Skeletal muscle cell (primary cell): ENCODE results near the gene CHMP2B.
"Not testable (repeated sequence)": the region's sequence is repeated elsewhere in the genome, so short reads cannot be mapped to it uniquely, and the experiment has no call there.

Experiments
- DNase-seq: peaks from one replicate; pipeline ENCODE4 v3.0.0-alpha.2; 2010; ENCODE audit warnings: low read depth
- H3K4me3 ChIP-seq: 2 replicates; pipeline ENCODE4 v1.5.1; 2011; ENCODE audit warnings: low read depth, mild to moderate bottlenecking, control low read depth, low read length, moderate library complexity

The CHMP2B gene

DNA sequence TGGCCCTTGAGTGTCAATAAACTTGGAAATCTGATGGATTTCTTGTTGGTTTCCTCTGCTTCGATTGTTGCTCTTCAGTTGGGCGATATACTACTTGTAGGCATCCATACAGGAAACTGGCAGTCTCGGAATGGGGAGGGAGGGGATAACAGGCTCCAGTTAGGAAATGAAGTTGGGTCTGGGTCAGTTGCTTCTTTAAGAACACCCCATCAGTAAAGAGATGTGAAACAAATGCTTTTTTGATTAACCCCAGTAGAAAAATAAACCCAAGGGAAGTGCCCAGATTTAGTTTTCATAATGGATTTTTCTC, 681 bp downstream of the CHMP2B start:
- peak overlapping the region; percentile 99 for H3K4me3 ChIP-seq
- DNase-seq: no peak

DNA sequence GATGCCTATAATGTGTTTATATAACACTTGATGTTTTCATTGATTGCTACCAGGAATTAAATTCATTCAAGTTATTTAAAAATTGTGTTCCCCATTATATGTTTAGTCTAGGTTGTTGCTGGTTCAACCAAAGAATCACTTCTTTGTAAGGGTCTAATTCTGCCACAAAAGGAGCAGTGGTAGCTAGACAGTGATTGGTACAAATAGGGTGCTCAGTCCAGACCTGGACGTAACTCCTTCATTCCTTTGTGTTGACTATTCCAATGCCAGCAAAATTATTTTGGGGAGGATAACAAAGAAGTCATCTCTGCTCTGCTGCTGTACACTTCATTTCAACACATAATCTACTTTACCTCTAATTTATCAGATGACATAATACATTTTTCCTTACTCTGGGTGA, 1.2 kb downstream of the CHMP2B start:
- peak overlapping the region; percentile 99 for H3K4me3 ChIP-seq
- no peak for DNase-seq

DNA sequence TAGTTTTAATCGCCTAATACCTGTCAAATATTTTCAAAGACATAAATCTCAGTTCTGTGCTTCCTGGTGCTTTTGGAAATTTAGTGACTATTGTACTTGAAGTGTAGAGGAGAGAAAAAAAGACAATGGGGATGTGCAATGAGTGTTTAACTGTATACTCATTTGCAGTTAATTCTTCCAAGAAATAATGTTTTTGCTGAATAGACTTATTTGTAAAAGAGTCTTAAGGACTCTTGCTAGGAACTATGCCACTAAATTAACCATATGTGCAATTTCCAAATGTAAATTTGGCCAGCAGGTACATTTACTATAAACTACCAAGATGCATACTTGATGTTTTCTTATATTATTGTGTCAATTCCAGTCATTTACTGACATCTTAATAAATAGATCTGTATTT, 2.0 kb downstream of the CHMP2B start:
- no peak overlapping the region for H3K4me3 ChIP-seq
- DNase-seq: no peak

DNA sequence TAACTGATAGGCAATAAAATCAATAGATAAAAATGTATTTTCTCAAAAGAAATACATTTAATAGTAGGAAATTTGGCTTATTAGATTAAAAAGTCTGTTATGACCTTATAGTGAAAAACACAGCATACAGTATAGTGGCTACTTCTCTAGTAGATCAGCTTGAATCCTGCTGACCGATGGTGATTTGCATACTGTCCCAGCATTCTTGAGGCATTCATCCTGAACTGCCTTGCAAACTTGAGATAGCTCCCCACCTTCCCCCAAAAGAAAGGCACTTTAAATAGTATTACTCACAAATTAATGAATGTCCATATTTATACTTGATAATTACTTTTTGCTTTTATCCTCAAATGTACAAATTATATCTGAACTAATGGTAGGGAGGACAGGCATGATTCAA, 6.7 kb downstream of the CHMP2B start:
- no peak overlapping the region for H3K4me3 ChIP-seq
- no peak for DNase-seq

DNA sequence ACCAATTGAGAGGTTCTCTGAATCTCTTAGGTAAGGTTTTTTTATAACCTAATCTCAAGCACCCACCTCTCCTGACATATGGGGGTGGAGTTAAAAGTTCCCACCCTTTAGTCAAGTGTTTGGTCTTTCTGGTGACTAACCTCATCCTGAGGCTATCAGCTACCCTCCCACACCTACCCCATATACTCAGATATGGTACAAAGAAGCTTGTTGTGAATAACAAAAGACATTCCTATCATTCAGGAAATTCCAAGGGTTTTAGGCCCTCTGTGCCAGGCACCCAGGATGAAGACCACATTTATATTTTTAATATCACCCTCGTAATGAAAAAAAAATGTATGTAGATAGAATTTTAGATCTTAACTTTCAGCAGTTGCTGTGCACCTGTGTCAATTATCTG, 9.0 kb downstream of the CHMP2B start:
- DNase-seq: no peak
- no peak overlapping the region for H3K4me3 ChIP-seq

DNA sequence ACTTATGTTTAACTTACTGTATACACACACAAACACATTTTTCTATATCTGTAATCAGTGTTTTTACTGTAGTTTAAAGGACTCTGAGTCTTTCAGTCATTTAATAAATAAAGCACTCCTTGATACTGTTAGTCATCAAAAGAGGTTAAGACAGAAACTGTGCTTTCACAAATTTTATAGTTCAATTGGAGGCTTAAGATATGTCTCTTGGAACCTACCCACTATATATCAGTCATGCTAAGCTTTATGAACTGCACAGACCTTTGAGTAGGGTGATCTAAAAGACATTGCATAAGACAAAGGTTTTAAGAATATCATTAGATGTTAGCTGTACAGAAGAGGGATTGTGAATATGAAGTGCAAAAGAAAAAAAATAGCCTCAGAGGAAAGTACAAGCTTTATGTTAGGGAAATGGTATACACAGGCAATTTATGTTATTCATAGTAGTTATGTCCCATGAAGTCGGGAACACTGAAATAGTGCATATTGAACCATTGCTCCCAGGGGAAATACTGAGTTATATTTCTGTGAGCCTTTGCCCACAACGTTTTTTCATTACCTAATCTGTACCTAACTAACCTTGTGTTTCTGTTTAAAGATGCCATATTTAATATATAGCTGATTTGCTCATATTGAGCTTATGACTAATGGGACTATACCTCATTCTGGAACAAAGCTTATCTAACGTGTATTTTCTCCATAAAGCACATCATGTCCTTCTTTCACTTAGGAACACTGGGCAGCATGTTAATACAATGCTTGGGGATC, 19.7 kb downstream of the CHMP2B start:
- H3K4me3 ChIP-seq: no peak overlapping the region
- no peak for DNase-seq

DNA sequence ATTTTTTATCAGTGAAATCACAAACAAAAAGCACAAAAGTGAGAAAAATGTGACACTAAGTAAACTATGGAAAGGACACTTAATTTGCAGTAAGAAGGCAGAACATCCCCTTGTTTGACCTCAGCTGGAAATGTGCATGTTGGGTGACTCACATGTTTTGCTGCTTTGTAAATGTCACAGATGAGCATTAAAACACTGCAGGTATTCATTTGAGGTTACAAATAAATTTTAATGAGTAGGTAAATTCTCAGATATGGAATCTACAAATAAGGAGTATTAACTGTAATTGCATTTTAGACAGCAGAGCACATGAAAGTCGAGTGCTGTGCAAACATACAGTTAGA, 20.3 kb downstream of the CHMP2B start:
- no peak overlapping the region for H3K4me3 ChIP-seq
- no peak for DNase-seq

DNA sequence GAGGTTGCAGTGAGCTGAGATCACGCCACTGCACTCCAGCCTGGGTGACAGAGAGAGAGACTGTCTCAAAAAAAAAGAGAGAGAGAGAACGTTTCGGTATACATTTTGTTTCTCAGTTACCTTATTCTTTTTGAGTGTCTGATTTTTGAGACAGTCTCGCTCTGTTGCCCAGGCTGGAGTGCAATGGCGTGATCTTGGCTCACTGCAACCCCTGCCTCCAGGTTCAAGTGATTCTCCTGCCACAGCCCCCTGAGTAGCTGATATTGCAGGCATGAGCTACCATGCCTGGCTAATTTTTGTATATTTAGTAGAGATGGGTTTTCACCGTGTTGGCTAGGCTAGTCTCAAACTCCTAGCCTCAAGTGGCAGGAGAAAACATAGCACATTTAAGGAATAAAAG, 21.1 kb downstream of the CHMP2B start:
- DNase-seq: not testable (repeated sequence)

DNA sequence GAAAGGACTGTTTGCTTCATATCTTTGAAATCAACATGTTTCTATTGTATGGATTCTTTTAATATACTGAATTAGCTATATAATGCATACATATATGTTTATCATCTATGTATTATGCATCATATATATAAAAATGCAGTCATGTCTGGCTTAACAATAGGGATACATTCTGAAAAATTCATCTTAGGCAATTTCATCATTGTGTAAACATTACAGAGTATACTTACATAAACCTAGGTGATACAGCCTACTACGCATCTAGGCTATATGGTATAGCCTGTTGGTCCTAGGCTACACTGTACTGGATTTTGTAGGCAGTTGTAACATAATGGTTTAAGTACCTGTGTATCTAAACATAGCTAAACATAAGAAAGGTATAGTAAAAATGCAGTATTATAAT, 21.7 kb downstream of the CHMP2B start:
- DNase-seq: no peak
- H3K4me3 ChIP-seq: no peak overlapping the region

More for the DNA sequence above, 21.1 kb downstream of the CHMP2B start:
- not testable (repeated sequence) for H3K4me3 ChIP-seq

DNA sequence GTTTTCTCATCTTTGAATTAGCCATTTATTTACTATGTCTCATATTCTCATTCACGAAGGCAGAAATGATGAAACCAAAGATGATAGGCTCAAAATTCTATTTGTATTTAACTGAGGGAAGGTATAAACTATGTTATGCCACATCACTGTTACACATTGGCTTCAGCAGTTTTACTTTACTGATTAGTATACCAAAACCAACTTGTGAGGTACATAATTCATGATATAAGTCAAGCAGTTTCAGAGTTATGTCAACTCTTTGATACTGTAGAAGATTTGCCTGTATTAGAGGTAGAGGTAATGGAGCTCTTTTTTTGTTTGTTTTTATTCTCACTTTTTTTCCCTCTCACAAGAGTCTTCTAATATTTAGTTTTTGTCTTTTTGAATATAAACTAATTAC, 22.9 kb downstream of the CHMP2B start:
- DNase-seq: no peak
- H3K4me3 ChIP-seq: no peak overlapping the region

DNA sequence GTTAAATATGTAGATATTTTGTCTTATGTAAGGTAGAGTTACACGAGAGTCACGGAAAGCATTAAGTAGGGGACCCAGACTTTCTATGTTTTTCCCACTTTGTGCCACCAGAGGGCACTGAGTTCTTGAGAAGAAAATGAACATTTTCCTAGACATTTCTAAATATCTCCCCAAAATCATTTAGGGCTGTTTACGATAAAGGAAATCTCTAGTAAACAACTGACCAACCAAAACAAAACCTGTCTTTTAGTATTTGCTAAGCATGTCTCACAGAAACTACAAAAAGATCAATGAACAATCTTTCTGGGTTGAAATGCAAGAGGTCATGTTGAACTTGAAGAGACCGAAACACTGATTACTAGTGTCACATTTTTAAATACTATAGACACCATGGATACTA, 33.2 kb downstream of the CHMP2B start:
- H3K4me3 ChIP-seq: no peak overlapping the region
- DNase-seq: no peak

DNA sequence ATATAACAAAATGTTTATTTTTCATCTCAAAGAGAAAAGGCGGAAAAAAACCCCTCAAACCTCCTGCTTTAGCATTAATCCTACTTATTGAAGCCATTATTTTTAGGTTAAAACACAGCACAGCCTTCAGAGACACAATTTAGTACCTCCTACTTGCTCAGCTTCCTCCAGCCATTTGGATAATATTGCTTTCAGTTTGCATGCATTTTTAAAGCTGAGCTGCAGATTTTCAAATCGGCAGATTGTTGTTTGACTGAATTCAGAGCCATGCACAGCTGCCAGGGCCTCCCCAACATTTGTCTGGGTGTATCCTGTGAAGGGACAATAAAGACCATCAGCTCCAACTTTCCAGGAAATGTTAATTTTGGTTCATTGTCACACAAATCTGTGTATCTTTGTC, 34.8 kb downstream of the CHMP2B start:
- no peak for DNase-seq
- H3K4me3 ChIP-seq: no peak overlapping the region

DNA sequence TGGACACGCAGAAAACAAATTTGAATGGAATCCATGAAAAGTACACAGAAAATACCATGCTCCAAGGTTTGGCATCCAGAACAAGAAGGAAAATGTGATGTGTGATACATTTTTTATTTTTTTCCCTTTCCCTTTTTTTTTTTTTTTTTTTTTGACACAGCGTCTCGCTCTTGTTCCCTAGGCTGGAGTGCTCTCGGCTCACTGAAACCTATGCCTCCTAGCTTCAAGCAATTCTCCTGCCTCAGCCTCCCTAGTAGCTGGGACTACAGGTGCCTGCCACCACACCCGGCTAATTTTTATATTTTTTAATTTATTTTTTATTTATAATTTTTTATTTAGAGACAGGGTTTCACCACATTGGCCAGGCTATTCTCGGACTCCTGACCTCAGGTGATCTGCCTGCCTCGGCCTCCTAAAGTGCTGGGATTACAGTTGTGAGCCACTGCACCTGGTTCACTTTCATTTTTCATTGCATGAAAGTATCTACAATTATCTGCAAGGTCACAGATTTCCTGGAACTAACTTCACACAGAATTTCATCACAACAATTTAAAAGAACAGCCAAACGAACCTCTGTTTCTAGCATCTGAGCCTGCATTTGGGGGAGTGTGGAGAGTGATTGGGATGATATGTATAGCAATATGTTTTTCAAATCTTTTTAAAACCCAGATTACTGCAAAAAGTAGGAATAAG, 41.0 kb downstream of the CHMP2B start:
- DNase-seq: no peak
- no peak overlapping the region for H3K4me3 ChIP-seq

DNA sequence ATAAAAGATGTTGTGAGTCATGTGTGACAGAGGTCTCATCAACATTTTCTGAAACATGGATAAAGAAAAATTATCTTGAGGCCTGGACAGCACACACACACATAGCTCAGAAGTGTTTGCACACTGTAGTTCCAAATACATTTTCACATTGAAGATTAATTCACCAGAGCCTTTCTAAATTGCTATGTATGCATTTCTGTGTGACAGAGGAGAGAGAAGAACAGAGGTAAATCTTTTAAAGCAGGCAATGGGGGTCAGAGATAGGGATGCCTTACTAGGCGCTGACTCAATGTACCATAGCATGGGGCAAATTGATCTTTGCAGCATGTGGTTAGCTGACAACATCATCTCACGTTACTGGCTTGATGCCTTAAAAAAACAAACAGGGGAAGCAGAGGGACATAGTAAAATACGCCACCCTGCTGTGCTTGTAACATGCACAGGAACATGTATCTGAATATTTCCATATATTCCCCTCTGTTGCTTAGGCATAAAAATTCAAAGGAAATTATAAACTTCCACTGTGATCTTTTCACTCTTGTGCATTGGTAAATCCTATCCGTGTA, 41.6 kb downstream of the CHMP2B start:
- no peak overlapping the region for H3K4me3 ChIP-seq
- DNase-seq: no peak

DNA sequence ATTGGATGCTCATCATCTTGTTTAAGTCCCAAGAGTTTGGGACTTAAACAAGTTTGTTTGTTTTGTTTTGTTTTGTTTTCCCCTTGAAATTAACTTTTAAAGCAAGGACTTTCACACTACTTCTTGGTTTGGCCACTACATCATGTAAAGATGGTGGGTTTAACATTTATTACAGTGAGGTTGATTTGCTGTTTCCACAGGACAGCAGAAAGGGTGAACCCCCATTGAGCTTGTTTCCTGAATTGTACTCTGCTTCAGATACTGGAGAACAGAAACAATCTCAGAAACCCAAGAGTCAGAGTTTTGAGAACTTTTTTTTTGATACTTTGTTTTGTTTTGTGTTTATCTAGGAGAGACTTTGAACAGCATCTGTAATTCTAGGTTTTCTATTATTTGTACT, 42.6 kb downstream of the CHMP2B start:
- no peak overlapping the region for H3K4me3 ChIP-seq
- DNase-seq: no peak

DNA sequence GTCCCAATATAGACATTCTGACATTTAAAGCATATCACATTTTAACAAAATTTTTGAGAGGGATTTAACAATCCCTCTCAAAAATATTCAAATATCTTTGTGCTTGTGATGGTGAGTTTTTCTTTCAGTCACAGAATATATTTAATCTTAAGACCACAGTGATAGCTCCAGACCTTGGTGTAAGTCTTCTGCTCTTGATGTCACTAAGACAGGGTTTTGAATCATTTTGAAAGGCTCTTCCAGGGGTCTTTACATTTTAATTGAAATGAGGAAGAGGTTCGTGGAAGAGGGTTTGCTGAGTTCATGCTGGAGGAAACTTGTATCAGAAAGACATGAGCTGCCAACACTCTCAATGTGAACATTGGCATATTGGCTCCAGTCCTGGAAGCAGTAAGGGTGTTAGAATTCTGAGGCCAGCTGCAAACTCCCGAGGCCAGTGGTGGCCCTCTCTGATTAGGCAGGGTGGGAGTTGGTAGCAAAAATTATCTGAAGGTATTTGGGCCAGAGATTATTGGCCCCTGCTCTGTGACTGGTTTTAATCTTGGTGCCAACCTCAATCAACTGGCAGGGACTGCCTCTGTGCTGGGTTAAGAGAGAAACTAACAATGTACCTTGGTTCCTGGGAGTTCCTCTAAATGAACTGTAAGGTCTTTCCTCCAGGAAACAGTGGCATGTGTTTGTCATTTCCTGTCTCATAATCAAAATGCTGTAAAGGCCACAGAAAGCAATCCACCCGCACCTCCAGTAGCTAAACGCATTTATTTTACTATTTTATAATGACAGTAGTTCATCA, 44.0 kb downstream of the CHMP2B start:
- no peak overlapping the region for H3K4me3 ChIP-seq
- DNase-seq: no peak

DNA sequence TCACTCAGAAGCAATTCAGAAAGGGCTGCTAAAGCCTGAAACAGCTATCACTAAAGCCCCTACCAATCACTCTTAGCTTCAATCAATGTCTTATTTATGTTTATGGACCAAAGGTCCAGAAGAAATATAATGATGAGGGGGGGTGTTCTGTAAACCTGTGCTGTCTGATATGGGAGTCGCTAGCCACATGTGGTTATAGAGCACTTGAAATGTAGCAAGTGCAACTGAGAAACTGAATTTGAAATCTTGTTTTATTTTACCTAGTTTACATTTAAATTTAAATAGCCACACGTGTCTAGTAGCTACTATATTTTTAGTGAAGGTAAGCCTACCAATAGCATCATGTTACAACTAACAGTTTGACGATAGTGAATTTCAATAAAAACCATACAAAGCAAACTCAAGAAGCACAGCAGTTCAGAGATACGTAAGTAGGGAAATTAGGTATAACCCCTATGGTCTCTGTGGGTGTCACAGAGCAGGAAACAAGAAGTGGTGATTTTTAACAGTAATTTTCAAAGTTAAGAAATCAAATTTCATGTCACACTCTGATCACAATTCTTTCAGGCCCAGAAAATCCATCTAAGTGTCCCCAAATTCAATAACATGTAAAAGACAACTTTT, 45.7 kb downstream of the CHMP2B start:
- no peak overlapping the region for H3K4me3 ChIP-seq
- no peak for DNase-seq

DNA sequence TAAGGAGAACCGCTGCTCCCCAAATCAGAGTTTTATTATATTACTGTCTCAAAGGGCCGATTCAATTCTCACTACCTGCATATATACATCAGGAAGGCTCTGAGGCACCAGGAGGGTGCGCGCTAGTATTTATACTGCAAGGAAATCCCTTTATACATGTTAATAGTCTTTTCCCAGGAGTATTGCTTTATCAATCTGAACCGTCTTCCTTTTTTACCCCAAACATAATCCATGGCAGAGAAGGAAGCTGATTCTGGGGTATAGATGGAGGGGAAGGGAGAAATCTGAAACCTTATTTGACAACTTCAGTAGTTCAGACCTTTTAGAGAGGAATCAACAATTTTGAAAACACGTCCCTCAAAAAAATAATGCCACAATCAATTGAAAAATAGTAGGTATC, 49.4 kb downstream of the CHMP2B start, which contains the start of gene POU1F1:
POU1F1 (minus strand) TSS at position 101 of the 400 bp plus-strand sequence. CDS start 122 bp downstream, outside the sequence.
- no peak for DNase-seq
- H3K4me3 ChIP-seq: no peak within 1 kb of the TSS

DNA sequence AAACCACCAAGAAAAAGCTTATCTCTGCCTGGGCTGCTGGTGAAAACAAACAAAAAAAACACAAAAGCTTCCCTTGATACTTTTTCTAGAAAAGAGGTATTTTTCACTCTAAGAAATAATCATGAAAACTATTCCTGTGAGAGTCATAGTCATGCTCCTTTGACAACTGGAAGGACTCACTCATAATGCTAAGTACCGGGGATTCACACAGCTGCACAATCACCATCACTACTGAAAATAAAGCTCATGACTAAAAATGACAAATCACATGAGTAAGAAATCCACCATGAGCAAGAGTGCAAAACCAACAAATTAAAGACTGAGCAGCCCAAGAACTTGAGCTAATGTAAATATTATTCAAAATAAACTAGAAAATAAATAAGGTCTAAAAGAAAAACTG, 59.9 kb downstream of the CHMP2B start:
- H3K4me3 ChIP-seq: no peak overlapping the region

DNA sequence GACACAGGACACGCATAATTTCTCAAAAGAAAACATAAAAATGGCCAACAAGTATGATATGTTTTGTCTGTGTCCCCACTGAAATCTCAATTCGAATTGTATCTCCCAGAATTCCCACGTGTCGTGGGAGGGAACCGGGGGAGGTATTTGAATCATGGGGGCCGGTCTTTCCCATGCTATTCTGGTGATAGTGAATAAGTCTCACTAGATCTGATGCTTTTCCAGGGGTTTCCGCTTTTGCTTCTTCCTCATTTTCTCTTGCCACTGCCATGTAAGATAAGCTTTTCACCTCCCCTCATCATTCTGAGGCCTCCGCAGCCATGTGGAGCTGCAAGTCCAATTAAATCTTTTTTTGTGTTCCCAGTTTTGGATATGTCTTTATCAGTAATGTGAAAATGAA, 61.3 kb downstream of the CHMP2B start:
- DNase-seq: no peak

More for the DNA sequence above, 59.9 kb downstream of the CHMP2B start:
- DNase-seq: peak; percentile 21

More for the DNA sequence above, 61.3 kb downstream of the CHMP2B start:
- H3K4me3 ChIP-seq: no peak overlapping the region
